GM12875 (cell line): Measurements from ENCODE around the gene TINAG.
"Not testable (repeated sequence)": the region's sequence is repeated elsewhere in the genome, so short reads cannot be mapped to it uniquely, and the experiment has no call there.

Experiments
- H3K4me3 ChIP-seq: one replicate; pipeline ENCODE4 v1.5.1; 2011; ENCODE audit warnings: low read depth, low read length, control low read depth
- CTCF ChIP-seq: IDR thresholded peaks from 2 replicates; pipeline ENCODE4 v1.5.1; 2011; ENCODE audit warnings: low read depth, mild to moderate bottlenecking, control low read depth, inconsistent platforms, low read length, moderate library complexity, borderline replicate concordance; ENCODE audit not compliant: insufficient read depth

TINAG gene

DNA sequence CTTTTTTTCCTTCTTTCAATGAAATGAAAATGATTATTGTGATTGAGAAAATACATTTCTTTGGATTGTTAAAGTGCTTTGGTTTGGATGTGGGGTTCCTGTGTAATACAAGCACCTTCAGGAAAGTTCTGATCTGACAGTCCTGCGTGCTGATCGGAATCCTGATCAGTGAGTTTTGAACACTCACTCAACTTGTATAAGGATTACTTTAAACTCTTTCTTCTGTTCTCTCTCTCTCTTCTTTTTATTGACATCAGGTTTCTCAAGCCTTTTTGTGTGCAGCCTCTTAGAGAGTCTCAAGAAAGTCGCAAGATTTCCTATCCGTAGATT, 710 bp downstream of the TINAG start:
- no peak overlapping the region for H3K4me3 ChIP-seq
- TF ChIP-seq CTCF = no peak

DNA sequence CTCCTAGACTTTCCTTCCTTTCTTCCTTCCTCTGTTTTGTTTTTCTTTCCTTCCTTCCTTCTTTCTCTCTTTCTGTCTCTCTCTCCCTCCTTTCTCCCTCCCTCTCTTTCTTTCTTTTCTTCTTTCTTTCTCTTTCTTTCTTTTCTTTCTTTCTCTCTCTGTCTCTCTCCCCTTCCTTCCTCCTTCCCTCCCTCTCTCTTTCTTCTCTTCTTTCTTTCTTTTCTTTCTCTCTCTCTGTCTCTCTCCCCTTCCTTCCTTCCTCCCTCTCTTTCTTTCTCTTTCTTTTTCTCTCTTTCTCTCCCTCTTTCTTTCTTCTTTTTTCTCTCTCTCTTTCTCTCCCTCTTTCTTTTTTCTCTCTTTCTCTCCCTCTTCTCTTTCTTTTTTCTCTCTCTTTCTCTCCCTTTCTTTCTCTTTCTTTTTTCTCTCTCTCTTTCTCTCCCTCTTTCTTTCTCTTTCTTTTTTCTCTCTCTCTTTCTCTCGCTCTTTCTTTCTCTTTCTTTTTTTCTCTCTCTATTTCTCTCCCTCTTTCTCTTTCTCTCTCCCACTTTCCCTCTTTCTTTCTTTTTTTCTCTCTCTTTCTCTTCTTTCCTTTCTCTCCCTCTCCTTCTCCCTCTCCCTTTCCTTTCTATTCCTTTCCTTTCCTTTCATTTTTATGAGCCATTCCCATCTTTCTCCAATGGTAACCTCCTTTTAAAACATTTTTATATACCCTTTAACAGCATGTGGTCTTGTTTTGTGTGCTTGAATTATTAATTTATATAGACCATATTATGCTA, 2.3 kb downstream of the TINAG start:
- H3K4me3 ChIP-seq = no peak overlapping the region
- no peak for TF ChIP-seq CTCF

- no peak for TF ChIP-seq CTCF
- no peak overlapping the region for H3K4me3 ChIP-seq
Measured at GRCh38 chr6:54315656-54316055, 7.4 kb downstream of the TINAG start.

DNA sequence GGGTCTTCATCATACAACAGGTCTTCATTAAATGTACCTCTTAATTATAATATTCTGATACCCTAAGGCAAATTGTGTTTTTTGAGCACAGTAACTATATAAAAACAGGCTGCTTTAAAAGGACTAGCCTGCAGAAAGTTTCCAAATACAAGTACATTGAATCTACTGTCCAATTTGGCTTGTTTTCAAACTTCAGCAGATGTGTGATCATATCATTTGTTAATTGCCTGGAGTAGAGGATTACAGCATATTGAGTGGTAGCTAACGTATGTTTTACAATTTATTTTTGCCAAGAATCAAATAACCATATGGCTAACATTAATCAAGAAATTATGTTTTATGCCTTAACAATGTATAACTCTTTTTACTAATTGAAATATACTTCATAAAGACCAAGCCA, 12.6 kb downstream of the TINAG start:
- H3K4me3 ChIP-seq = no peak overlapping the region
- no peak for TF ChIP-seq CTCF

DNA sequence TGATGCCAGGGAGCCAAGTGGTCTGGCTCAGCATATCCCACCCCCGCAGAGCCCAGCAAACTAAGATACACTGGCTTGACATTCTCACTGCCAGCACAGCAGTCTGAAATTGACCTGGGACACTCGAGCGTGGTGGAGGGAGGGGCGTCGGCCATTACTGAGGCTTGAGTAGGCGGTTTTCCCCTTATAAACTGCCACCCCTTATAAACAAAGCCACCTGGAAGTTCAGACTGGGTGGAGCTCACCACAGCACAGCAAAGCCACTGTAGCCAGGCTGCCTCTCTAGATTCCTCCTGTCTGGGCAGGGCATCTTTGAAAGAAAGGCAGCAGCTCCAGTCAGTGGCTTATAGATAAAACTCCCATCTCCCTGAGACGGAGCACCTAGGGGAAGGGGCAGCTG, 19.4 kb downstream of the TINAG start:
- no peak overlapping the region for H3K4me3 ChIP-seq
- no peak for TF ChIP-seq CTCF

GRCh38 chr6:54331571-54331970, 23.3 kb downstream of the TINAG start:
- H3K4me3 ChIP-seq = not testable (repeated sequence)

- no peak for TF ChIP-seq CTCF
- no peak overlapping the region for H3K4me3 ChIP-seq
Measured at GRCh38 chr6:54335871-54336270, 27.6 kb downstream of the TINAG start.
